ENCODE results near the gene PPP6R1. TPM values are rescaled to one million over a fixed set of nuclear protein-coding genes. Genes with fewer than 3 reads are reported as not detected.

PPP6R1 gene
- total and polyA plus RNA-seq, 2 donors = 36.0 to 48.5 TPM

DNA sequence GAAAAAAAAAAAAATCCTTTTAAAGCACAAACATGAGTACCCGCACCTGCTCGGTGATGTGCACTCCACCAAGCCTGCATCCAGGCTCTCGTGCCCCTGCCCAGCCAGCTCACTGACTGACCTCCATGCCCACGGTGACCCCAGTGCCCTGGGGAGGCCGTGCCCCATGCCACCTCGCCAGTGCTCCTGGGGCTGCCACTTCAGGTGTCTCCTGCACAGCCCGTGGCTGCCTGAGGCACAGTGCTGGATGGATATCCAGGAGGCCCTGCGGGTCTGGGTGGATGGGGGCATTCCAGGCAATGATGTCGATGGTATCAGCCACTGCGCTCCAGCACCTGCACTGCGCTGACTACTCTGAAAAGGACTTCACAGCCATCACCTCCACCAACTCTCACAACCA is 9.0 kb downstream of the PPP6R1 start:
- Histone ChIP-seq H3K27me3 (ENCODE audit: control insufficient read depth in 2 of 2, insufficient read depth in 1 of 2, low read length in 1 of 2) (no peaks in the 10 kb centered on the region), H3K36me3 (ENCODE audit: control insufficient read depth in 2 of 2, insufficient read depth in 2 of 2, low read length in 1 of 2) (peaks cover 56 to 63% of the 10 kb centered on the region in 2 donors), H3K4me3 (ENCODE audit: low read length in 2 of 2) (no peak overlapping the region), H3K27ac (ENCODE audit: low read depth in 1 of 2, low read length in 1 of 2) (no peak overlapping the region), H3K9me3 (ENCODE audit: control insufficient read depth in 2 of 2, insufficient read depth in 1 of 2, low read length in 1 of 2) (no peaks in the 10 kb centered on the region), H3K4me1 (ENCODE audit: control insufficient read depth in 2 of 2, insufficient read depth in 2 of 2, low read length in 2 of 2) (peaks cover 29 to 42% of the 10 kb centered on the region in 2 donors)
- DNase-seq (ENCODE audit: low read depth in 6 of 9, low spot score in 9 of 9) = no peak
- 97% methylated on average over 11 of the region's 11 CpGs for WGBS

DNA sequence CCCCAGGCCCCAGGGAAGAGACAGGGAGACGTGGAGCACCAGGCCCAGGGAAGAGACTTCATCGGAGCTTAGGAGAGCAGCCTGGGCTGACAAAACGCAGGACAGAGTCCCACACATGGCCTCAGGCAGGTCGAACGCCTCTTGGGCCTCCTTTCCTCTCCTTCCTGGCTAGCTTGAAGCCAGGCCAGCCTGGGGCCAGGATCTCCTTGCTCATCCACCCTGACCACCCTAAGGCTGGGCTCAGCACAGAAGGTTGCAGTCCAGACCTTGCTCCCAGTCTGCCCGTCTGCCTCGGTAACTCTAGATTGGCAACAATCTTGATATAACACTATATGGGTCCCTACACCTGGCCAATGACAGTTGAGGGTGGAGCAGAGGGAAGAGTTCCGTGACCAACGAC is 10.1 kb downstream of the PPP6R1 start:
- peaks cover 68 to 74% of the 10 kb centered on the region in 2 donors for H3K36me3 ChIP-seq (ENCODE audit: control insufficient read depth in 2 of 2, insufficient read depth in 2 of 2, low read length in 1 of 2)
- 96% methylated on average over 9 of the region's 9 CpGs for WGBS
- H3K4me3 ChIP-seq (ENCODE audit: low read length in 2 of 2) = no peak overlapping the region
- H3K27ac ChIP-seq (ENCODE audit: low read depth in 1 of 2, low read length in 1 of 2) = no peak overlapping the region
- H3K27me3 ChIP-seq (ENCODE audit: control insufficient read depth in 2 of 2, insufficient read depth in 1 of 2, low read length in 1 of 2) = no peaks in the 10 kb centered on the region
- H3K4me1 ChIP-seq (ENCODE audit: control insufficient read depth in 2 of 2, insufficient read depth in 2 of 2, low read length in 2 of 2) = peaks cover 25 to 31% of the 10 kb centered on the region in 2 donors
- no peaks in the 10 kb centered on the region for H3K9me3 ChIP-seq (ENCODE audit: control insufficient read depth in 2 of 2, insufficient read depth in 1 of 2, low read length in 1 of 2)
- no peak for DNase-seq (ENCODE audit: low read depth in 6 of 9, low spot score in 9 of 9)

DNA sequence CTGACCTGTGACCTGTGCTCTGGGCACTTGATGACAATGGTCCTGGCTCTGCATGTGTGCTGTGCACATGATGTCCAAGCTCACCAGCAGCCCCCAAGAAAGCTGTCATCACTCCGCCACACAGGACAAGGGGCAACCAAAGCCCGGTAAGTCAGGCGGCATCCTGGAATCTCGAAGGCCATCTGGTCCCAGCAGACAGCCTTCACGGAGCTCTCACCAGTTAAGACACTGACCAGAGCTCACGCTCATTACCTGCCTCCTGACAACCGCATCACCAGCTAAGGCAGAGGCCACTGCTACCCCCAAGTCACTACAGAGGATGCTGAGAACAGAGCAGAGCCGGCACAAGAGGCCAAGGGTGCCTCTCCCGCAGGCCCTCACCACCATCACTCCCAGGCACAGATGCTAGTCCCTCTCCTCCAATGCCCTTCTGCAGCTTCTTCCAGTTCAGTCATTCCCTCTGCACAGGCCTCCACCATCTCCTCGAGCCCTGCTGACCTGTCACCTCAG is 10.6 kb downstream of the PPP6R1 start:
- no peak for DNase-seq (ENCODE audit: low read depth in 6 of 9, low spot score in 9 of 9)
- H3K27me3 ChIP-seq (ENCODE audit: control insufficient read depth in 2 of 2, insufficient read depth in 1 of 2, low read length in 1 of 2) = no peaks in the 10 kb centered on the region
- WGBS = 96% methylated on average over 10 of the region's 10 CpGs
- peaks cover 24 to 26% of the 10 kb centered on the region in 2 donors for H3K4me1 ChIP-seq (ENCODE audit: control insufficient read depth in 2 of 2, insufficient read depth in 2 of 2, low read length in 2 of 2)
- H3K4me3 ChIP-seq (ENCODE audit: low read length in 2 of 2) = no peak overlapping the region
- H3K36me3 ChIP-seq (ENCODE audit: control insufficient read depth in 2 of 2, insufficient read depth in 2 of 2, low read length in 1 of 2) = peaks cover 72 to 77% of the 10 kb centered on the region in 2 donors
- no peak overlapping the region for H3K27ac ChIP-seq (ENCODE audit: low read depth in 1 of 2, low read length in 1 of 2)
- no peaks in the 10 kb centered on the region for H3K9me3 ChIP-seq (ENCODE audit: control insufficient read depth in 2 of 2, insufficient read depth in 1 of 2, low read length in 1 of 2)

DNA sequence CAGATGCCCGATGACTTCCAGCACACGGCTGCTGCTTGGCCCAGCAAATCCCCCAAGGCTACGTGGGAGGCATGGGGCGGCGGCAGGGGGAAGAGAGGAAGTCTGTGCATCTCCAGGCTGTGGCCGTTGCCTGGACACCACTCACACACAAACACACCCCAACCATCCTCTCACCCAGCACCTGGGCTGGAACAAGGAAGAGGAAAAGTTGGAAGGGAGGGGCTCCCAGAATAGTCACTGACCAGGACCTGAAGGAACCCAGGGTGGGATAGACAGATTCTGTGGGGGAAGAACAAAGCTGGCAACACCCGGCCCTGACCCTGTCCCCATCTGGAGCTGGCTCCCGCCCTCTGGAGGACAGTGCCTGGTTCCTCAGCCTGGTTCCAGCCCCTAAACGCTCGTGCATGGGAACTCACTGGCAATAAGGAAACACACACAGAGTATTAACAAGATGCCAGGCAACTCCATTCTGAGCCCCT is 11.2 kb downstream of the PPP6R1 start:
- Histone ChIP-seq H3K4me1 (ENCODE audit: control insufficient read depth in 2 of 2, insufficient read depth in 2 of 2, low read length in 2 of 2) (peaks cover 18 to 20% of the 10 kb centered on the region in 2 donors), H3K4me3 (ENCODE audit: low read length in 2 of 2) (no peak overlapping the region), H3K27ac (ENCODE audit: low read depth in 1 of 2, low read length in 1 of 2) (no peak overlapping the region), H3K36me3 (ENCODE audit: control insufficient read depth in 2 of 2, insufficient read depth in 2 of 2, low read length in 1 of 2) (peaks cover 72 to 76% of the 10 kb centered on the region in 2 donors), H3K27me3 (ENCODE audit: control insufficient read depth in 2 of 2, insufficient read depth in 1 of 2, low read length in 1 of 2) (no peaks in the 10 kb centered on the region), H3K9me3 (ENCODE audit: control insufficient read depth in 2 of 2, insufficient read depth in 1 of 2, low read length in 1 of 2) (no peaks in the 10 kb centered on the region)
- 70% methylated on average over 10 of the region's 10 CpGs for WGBS
- no peak for DNase-seq (ENCODE audit: low read depth in 6 of 9, low spot score in 9 of 9)

DNA sequence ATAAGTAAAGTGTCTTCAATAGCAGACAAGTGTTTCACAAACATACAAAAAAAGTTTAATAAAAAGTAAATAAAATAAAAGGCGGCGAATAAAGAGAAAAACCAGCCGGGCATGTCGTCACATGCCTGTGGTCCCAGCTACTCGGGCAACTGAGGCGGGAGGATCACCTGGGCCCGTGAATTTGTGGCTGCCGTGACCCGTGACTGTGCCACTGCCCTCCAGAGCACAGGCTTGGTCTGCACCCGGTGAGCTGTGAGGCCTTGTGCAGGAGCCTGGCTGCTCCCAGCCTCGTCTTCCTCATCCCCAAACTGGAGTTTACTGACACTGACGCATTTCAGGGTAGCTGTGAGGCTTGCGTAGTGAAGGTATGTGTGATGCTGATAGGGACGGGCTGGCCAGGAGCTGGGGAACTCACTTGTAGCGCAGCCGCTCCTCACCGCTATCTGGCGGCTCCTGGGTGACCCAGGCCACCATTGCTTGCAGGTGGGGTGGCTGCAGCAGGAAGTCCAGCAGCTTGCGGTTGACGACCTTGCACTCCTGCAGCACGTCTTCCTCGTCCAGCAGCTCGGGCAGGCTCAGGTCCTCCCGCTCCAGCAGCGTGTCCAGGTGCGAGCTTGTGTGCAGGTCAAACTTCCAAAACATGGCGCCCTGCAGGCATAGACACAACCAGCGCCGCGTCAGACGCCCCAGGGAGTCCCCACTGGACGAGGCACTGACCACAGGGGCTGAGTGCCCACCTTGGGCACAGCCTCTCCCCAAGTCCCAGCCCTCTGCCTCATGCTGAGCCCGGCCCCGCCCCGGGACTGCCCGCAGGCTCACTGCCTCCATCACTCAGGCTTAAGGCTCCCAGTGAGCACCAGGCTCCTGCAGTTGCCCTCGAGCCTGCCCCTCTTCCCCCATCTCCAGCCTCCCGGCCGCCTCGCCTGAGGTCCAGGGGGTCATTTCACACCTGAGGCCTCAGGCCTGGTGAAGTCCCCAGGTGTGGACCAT is 12.1 kb downstream of the PPP6R1 start:
- Histone ChIP-seq H3K4me1 (ENCODE audit: control insufficient read depth in 2 of 2, insufficient read depth in 2 of 2, low read length in 2 of 2) (peaks cover 10 to 11% of the 10 kb centered on the region in 2 donors), H3K27me3 (ENCODE audit: control insufficient read depth in 2 of 2, insufficient read depth in 1 of 2, low read length in 1 of 2) (no peaks in the 10 kb centered on the region), H3K36me3 (ENCODE audit: control insufficient read depth in 2 of 2, insufficient read depth in 2 of 2, low read length in 1 of 2) (peaks cover 81 to 83% of the 10 kb centered on the region in 2 donors), H3K4me3 (ENCODE audit: low read length in 2 of 2) (no peak overlapping the region), H3K9me3 (ENCODE audit: control insufficient read depth in 2 of 2, insufficient read depth in 1 of 2, low read length in 1 of 2) (no peaks in the 10 kb centered on the region), H3K27ac (ENCODE audit: low read depth in 1 of 2, low read length in 1 of 2) (no peak overlapping the region)
- no peak for DNase-seq (ENCODE audit: low read depth in 6 of 9, low spot score in 9 of 9)
- WGBS = 95% methylated on average over 40 of the region's 40 CpGs

DNA sequence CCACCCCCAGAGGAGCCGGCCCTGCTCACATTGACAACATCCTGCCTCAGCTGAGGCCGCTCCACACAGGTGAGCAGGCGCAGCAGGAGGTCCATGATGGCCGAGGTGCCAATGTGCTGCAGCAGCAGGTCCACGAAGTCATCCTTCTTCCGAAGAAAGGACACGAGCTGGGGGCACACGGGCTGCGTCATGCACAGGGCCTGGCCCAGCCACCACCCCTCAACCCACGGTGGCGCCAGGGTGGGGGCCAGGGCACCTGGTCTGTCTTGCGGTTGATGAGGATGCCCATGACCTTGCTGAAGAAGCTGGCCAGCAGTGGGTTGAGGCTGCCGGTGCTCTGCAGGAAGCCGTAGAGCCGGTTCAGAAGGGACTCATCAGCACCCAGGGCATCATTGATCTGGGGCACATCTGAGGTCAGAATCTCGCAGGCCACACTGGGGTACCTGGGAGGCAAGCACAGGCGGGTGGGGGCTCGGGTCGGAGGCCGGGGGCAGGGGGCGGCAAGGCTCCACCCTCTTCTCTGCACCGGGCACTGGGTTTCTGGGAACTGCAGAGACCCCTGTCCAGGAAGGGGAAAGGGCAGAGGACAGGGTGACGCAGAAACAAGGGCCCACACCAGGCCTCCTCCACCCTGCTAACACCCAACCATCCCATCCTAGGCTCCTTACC is 13.4 kb downstream of the PPP6R1 start:
- WGBS = 99% methylated on average over 23 of the region's 23 CpGs
- no peaks in the 10 kb centered on the region for H3K4me1 ChIP-seq (ENCODE audit: control insufficient read depth in 2 of 2, insufficient read depth in 2 of 2, low read length in 2 of 2)
- H3K27me3 ChIP-seq (ENCODE audit: control insufficient read depth in 2 of 2, insufficient read depth in 1 of 2, low read length in 1 of 2) = no peaks in the 10 kb centered on the region
- H3K9me3 ChIP-seq (ENCODE audit: control insufficient read depth in 2 of 2, insufficient read depth in 1 of 2, low read length in 1 of 2) = no peaks in the 10 kb centered on the region
- H3K27ac ChIP-seq (ENCODE audit: low read depth in 1 of 2, low read length in 1 of 2) = no peak overlapping the region
- H3K36me3 ChIP-seq (ENCODE audit: control insufficient read depth in 2 of 2, insufficient read depth in 2 of 2, low read length in 1 of 2) = peaks cover 82 to 89% of the 10 kb centered on the region in 2 donors
- no peak for DNase-seq (ENCODE audit: low read depth in 6 of 9, low spot score in 9 of 9)
- no peak overlapping the region for H3K4me3 ChIP-seq (ENCODE audit: low read length in 2 of 2)

DNA sequence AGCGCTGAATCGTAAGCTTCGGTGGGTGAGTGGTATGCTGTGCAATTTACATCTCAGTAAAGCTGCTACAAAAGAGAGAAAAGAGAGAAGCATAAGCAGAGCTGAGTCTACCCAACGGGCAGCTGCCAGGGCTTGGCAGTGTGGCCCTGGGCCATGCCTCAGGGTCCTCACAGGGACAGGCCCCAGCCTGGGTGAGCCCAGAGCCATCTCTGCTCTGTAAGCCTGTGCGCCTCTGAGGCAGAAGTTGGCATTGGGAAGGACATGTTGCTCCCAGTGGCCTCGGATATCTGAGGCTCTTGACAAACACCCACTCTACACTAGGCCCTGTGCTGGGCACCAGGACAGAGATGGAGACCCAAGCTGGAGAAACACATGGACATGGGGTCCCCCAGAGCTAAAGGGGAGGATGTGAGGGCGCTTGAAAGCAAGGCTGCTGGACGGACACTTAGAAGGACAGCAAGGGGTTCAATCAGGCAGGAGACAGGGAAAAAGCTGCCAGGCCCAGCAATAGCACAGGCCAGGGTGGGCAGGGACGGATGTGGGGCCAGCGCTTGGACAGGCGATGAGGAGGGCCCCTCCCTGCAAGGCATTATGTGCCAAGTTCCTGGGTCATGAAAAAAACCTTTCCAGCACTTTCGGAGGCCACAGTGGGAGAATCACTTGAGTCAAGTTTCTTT is 14.7 kb downstream of the PPP6R1 start:
- no peaks in the 10 kb centered on the region for H3K27me3 ChIP-seq (ENCODE audit: control insufficient read depth in 2 of 2, insufficient read depth in 1 of 2, low read length in 1 of 2)
- H3K9me3 ChIP-seq (ENCODE audit: control insufficient read depth in 2 of 2, insufficient read depth in 1 of 2, low read length in 1 of 2) = no peaks in the 10 kb centered on the region
- H3K27ac ChIP-seq (ENCODE audit: low read depth in 1 of 2, low read length in 1 of 2) = no peak overlapping the region
- H3K36me3 ChIP-seq (ENCODE audit: control insufficient read depth in 2 of 2, insufficient read depth in 2 of 2, low read length in 1 of 2) = peaks cover 85 to 93% of the 10 kb centered on the region in 2 donors
- no peaks in the 10 kb centered on the region for H3K4me1 ChIP-seq (ENCODE audit: control insufficient read depth in 2 of 2, insufficient read depth in 2 of 2, low read length in 2 of 2)
- WGBS = 93% methylated on average over 12 of the region's 12 CpGs
- no peak overlapping the region for H3K4me3 ChIP-seq (ENCODE audit: low read length in 2 of 2)
- no peak for DNase-seq (ENCODE audit: low read depth in 6 of 9, low spot score in 9 of 9)

DNA sequence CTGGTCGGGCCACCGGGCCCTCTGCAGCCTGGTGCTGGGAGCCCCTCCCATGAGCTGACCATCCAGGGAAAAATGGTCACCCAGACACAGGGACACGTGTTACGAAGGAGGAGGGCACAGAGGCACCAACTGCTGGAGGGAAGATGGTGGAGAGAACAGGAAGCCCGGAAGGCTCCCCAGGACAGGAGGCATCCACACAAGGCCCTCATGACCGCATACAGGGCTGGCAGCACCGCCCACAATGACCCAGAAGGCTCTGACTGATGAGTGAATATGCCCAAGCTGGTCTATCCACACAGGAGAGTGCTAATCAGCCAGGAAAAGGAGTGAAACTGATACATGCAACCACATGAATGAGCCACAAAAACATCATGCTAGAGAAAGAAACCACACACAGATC is 16.3 kb downstream of the PPP6R1 start:
- H3K27me3 ChIP-seq (ENCODE audit: control insufficient read depth in 2 of 2, insufficient read depth in 1 of 2, low read length in 1 of 2) = no peaks in the 10 kb centered on the region
- DNase-seq (ENCODE audit: low read depth in 6 of 9, low spot score in 9 of 9) = no peak
- WGBS = 98% methylated on average over 7 of the region's 7 CpGs
- no peaks in the 10 kb centered on the region for H3K4me1 ChIP-seq (ENCODE audit: control insufficient read depth in 2 of 2, insufficient read depth in 2 of 2, low read length in 2 of 2)
- no peak overlapping the region for H3K27ac ChIP-seq (ENCODE audit: low read depth in 1 of 2, low read length in 1 of 2)
- peaks cover 95 to 97% of the 10 kb centered on the region in 2 donors for H3K36me3 ChIP-seq (ENCODE audit: control insufficient read depth in 2 of 2, insufficient read depth in 2 of 2, low read length in 1 of 2)
- H3K4me3 ChIP-seq (ENCODE audit: low read length in 2 of 2) = no peak overlapping the region
- no peaks in the 10 kb centered on the region for H3K9me3 ChIP-seq (ENCODE audit: control insufficient read depth in 2 of 2, insufficient read depth in 1 of 2, low read length in 1 of 2)

Measured in thymus (tissue), 11 donors.